ENCODE results near the gene RNPS1.

Gene RNPS1

GRCh38 chr16:2235695-2236336 lies 32.1 kb downstream of the RNPS1 start:
- no peak for DNase-seq (ENCODE audit: low read depth)

- DNase-seq (ENCODE audit: low read depth), result no peak
These were observed 32.7 kb downstream of the RNPS1 start for GRCh38 chr16:2235234-2235651.

GRCh38 chr16:2234813-2235170 lies 33.1 kb downstream of the RNPS1 start:
- DNase-seq (ENCODE audit: low read depth), result no peak

- DNase-seq (ENCODE audit: low read depth), result no peak
These were observed 33.8 kb downstream of the RNPS1 start for GRCh38 chr16:2233872-2234812.

GRCh38 chr16:2233046-2233775 lies 34.7 kb downstream of the RNPS1 start:
- DNase-seq (ENCODE audit: low read depth), result no peak

GRCh38 chr16:2232094-2232990 lies 35.6 kb downstream of the RNPS1 start:
- DNase-seq (ENCODE audit: low read depth), result no peak

- no peak for DNase-seq (ENCODE audit: low read depth)
These were observed 36.7 kb downstream of the RNPS1 start for GRCh38 chr16:2231016-2231931.

GRCh38 chr16:2230376-2230775 lies 37.5 kb downstream of the RNPS1 start:
- no peak for DNase-seq (ENCODE audit: low read depth)

GRCh38 chr16:2229632-2230250 lies 38.2 kb downstream of the RNPS1 start:
- no peak for DNase-seq (ENCODE audit: low read depth)

GRCh38 chr16:2229091-2229490 lies 38.8 kb downstream of the RNPS1 start:
- DNase-seq (ENCODE audit: low read depth), result no peak

- no peak for DNase-seq (ENCODE audit: low read depth)
These were observed 39.6 kb downstream of the RNPS1 start for GRCh38 chr16:2228161-2228824.

- no peak for DNase-seq (ENCODE audit: low read depth)
These were observed 41.0 kb downstream of the RNPS1 start for GRCh38 chr16:2226918-2227317.

GRCh38 chr16:2226245-2226793 lies 41.6 kb downstream of the RNPS1 start:
- no peak for DNase-seq (ENCODE audit: low read depth)

GRCh38 chr16:2223942-2224486 lies 43.9 kb downstream of the RNPS1 start:
- DNase-seq (ENCODE audit: low read depth), result peak; percentile 54

GRCh38 chr16:2223221-2223941 lies 44.5 kb downstream of the RNPS1 start, which contains the start of gene E4F1:
Gene E4F1 (plus strand): TSS chr16:2223591. CDS start chr16:2223614, 23 bp downstream.
- peak; percentile 100 for DNase-seq (ENCODE audit: low read depth)

- no peak for DNase-seq (ENCODE audit: low read depth)
These were observed 51.6 kb downstream of the RNPS1 start for GRCh38 chr16:2216330-2216729.

GRCh38 chr16:2214719-2214968 lies 53.3 kb downstream of the RNPS1 start, which contains the start of gene PGP:
Gene PGP (minus strand): TSS chr16:2214840. CDS start chr16:2214777, 63 bp downstream.
- DNase-seq (ENCODE audit: low read depth), result no peak
